KMS-11 (cell line): ENCODE measurements around the gene KCNAB1.

Source experiments
- H2AFZ ChIP-seq: fragments of 200-600 bp; sonication (generic); 2 replicates; pipeline ENCODE4 v1.6.1; 2016; ENCODE audit warnings: antibody characterized with exemption, mixed run types, low read depth
- H3K27ac ChIP-seq: fragments of 200-600 bp; sonication (generic); 2 replicates; pipeline ENCODE4 v1.6.1; 2016; ENCODE audit warnings: mild to moderate bottlenecking, mixed run types
- H3K27me3 ChIP-seq: fragments of 200-600 bp; sonication (generic); 2 replicates; pipeline ENCODE4 v1.6.1; 2017; ENCODE audit warnings: mild to moderate bottlenecking, low read depth, mixed run types, moderate library complexity; ENCODE audit not compliant: insufficient read depth
- H3K36me3 ChIP-seq: fragments of 200-600 bp; sonication (generic); 2 replicates; pipeline ENCODE4 v1.6.1; 2017; ENCODE audit warnings: mild to moderate bottlenecking, mixed run types; ENCODE audit not compliant: insufficient read depth
- H3K4me1 ChIP-seq: fragments of 200-600 bp; sonication (generic); 2 replicates; pipeline ENCODE4 v1.6.1; 2016; ENCODE audit warnings: mild to moderate bottlenecking, low read depth, mixed run types; ENCODE audit not compliant: poor library complexity, severe bottlenecking
- H3K4me2 ChIP-seq: fragments of 200-600 bp; sonication (generic); 2 replicates; pipeline ENCODE4 v1.7.0; 2016; ENCODE audit warnings: mild to moderate bottlenecking, mixed run types
- H3K4me3 ChIP-seq: fragments of 200-600 bp; sonication (generic); IDR thresholded peaks from 2 replicates; pipeline ENCODE4 v1.6.1; 2017; ENCODE audit warnings: low read depth, low read length, mixed read lengths; ENCODE audit not compliant: insufficient read depth
- H3K79me2 ChIP-seq: fragments of 200-600 bp; sonication (generic); 2 replicates; pipeline ENCODE4 v1.6.1; 2016; ENCODE audit warnings: low read depth, mixed run types; ENCODE audit not compliant: insufficient read depth
- H3K9ac ChIP-seq: fragments of 200-600 bp; sonication (generic); 2 replicates; pipeline ENCODE4 v1.6.1; 2016; ENCODE audit warnings: mild to moderate bottlenecking, mixed run types
- H4K20me1 ChIP-seq: fragments of 200-600 bp; sonication (generic); 2 replicates; pipeline ENCODE4 v1.6.1; 2016; ENCODE audit warnings: mild to moderate bottlenecking, mixed run types; ENCODE audit not compliant: insufficient read depth
- TF ChIP-seq, protein P1 (sequence below): fragments of 200-600 bp; sonication (generic); conservative IDR thresholded peaks from 2 replicates; pipeline ENCODE4 v1.6.1; 2017; ENCODE audit warnings: low read depth, mild to moderate bottlenecking, antibody characterized with exemption, low read length, moderate library complexity, mixed read lengths

Gene KCNAB1

DNA sequence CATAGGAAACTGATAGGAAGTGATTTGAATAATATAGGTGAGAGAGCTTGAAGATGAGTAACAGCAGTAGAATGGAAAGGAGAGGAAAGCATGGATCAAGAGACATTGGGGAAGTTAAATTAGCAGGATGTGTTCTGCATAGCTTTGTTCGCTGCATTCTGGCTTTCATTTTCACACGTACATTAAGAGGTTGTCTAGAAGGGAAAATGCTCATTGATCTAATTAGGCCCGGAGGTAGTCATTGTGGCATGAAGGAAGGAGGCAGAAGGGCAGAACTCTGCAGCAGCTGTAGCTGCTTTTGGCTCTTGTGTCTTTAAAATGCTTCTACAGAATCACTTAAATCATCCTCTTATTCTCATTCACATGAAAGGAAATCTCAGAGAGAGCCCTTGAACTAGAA, 40.3 kb downstream of the KCNAB1 start:
- Histone ChIP-seq H3K27ac (no peak overlapping the region; the same call in 1 of the 2 replicates), H3K36me3 (no peaks in the 10 kb centered on the region), H3K79me2 (no peaks in the 10 kb centered on the region), H3K27me3 (no peaks in the 10 kb centered on the region), H3K9ac (peak overlapping the region; percentile 8; the same call in 1 of the 2 replicates), H2AFZ (peak overlapping the region; percentile 62), H4K20me1 (no peaks in the 10 kb centered on the region), H3K4me3 (no peak overlapping the region), H3K4me1 (peaks cover 24% of the 10 kb centered on the region), H3K4me2 (peak overlapping the region; percentile 44)
- TF ChIP-seq, protein P1, sequence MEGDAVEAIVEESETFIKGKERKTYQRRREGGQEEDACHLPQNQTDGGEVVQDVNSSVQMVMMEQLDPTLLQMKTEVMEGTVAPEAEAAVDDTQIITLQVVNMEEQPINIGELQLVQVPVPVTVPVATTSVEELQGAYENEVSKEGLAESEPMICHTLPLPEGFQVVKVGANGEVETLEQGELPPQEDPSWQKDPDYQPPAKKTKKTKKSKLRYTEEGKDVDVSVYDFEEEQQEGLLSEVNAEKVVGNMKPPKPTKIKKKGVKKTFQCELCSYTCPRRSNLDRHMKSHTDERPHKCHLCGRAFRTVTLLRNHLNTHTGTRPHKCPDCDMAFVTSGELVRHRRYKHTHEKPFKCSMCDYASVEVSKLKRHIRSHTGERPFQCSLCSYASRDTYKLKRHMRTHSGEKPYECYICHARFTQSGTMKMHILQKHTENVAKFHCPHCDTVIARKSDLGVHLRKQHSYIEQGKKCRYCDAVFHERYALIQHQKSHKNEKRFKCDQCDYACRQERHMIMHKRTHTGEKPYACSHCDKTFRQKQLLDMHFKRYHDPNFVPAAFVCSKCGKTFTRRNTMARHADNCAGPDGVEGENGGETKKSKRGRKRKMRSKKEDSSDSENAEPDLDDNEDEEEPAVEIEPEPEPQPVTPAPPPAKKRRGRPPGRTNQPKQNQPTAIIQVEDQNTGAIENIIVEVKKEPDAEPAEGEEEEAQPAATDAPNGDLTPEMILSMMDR = no peak

DNA sequence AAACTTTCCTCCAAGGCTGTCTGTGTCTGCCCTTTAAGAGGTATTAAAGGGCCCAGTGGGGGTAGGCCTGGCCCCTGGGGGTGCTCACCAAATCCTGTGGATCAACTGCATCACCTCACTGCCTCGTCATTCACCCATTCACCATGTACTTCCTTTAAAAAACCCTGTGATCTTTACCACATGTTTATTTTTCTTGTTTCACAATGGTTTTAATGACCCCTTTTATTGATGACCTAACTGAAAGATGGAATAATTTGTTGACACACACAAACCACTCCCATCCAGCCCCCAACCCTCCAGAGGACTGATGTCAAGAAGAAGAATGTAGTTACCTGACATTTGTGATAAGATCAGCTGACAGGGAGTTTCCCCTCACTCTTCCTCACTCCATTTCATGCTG, 40.8 kb downstream of the KCNAB1 start:
- TF ChIP-seq, protein P1 = no peak
- Histone ChIP-seq H4K20me1 (no peaks in the 10 kb centered on the region), H3K9ac (peak overlapping the region; percentile 8; the same call in 1 of the 2 replicates), H3K27ac (no peak overlapping the region; the same call in 1 of the 2 replicates), H2AFZ (peak overlapping the region; percentile 62), H3K4me1 (peaks cover 24% of the 10 kb centered on the region), H3K4me3 (no peak overlapping the region), H3K36me3 (no peaks in the 10 kb centered on the region), H3K27me3 (no peaks in the 10 kb centered on the region), H3K4me2 (peak overlapping the region; percentile 44), H3K79me2 (no peaks in the 10 kb centered on the region)

DNA sequence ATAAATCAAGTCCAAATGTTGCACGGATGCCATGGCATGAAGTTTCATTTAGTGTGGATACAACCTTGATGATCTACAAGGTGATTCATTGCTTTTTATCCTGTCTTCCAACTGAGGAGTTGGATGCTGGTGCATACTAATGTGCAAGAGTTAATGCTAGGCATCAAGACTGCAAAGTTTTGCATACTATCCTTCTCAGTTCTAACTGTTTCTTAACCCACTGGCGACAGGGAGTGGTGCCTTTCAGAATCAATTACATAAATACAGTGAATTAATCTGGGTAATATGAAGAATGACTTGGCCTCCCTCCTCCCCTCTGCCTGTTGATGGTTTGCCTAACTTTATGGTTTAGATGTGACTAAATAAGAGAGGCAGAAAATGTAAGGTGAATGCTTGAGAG, 43.5 kb downstream of the KCNAB1 start:
- Histone ChIP-seq H3K27me3 (no peaks in the 10 kb centered on the region), H3K4me1 (peaks cover 24% of the 10 kb centered on the region), H3K4me3 (no peak overlapping the region), H3K36me3 (no peaks in the 10 kb centered on the region), H3K4me2 (no peak overlapping the region), H3K79me2 (no peaks in the 10 kb centered on the region), H4K20me1 (no peaks in the 10 kb centered on the region), H3K9ac (no peak overlapping the region), H2AFZ (no peak overlapping the region), H3K27ac (no peak overlapping the region)
- TF ChIP-seq, protein P1 = no peak

DNA sequence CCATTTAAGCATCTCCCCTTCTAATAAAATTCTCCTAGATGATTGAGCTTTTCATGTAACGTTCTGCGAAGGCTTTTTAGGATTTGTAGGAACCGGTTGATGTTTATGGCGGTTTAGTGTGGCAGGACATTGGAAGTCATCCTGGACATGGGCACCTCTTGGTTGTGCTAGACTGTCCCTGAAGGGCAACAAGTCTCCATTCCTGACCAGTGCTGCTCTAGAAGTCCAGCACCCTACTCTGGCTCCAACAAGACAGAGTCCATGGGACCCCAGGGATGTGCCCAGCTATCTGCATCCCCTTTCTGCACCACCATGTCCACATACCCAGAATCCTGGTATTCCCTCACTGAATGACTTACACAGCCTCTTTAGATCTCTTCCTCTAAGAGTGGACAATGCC, 46.4 kb downstream of the KCNAB1 start:
- TF ChIP-seq, protein P1 = no peak
- no peak overlapping the region for H3K9ac ChIP-seq
- H3K27me3 ChIP-seq = no peaks in the 10 kb centered on the region
- no peak overlapping the region for H3K4me3 ChIP-seq
- H4K20me1 ChIP-seq = no peaks in the 10 kb centered on the region
- H3K4me1 ChIP-seq = peaks cover 8% of the 10 kb centered on the region
- no peak overlapping the region for H3K4me2 ChIP-seq
- no peaks in the 10 kb centered on the region for H3K36me3 ChIP-seq
- H3K79me2 ChIP-seq = no peaks in the 10 kb centered on the region
- H2AFZ ChIP-seq = no peak overlapping the region
- H3K27ac ChIP-seq = no peak overlapping the region
